SU-DHL-6 (cell line): ENCODE results near the gene CSNK1A1.

Source experiments
- CTCF ChIP-seq: fragments of 200-600 bp; sonication (generic); IDR thresholded peaks from one replicate; pipeline ENCODE4 v1.5.1; 2017; ENCODE audit warnings: antibody characterized with exemption, mild to moderate bottlenecking, low read length, moderate library complexity; ENCODE audit not compliant: insufficient read depth, poor library complexity, severe bottlenecking
- EZH2phosphoT487 ChIP-seq: fragments of 200-600 bp; sonication (generic), shearing (Covaris generic); conservative IDR thresholded peaks from 2 replicates; pipeline ENCODE4 v1.6.1; 2018; ENCODE audit warnings: mild to moderate bottlenecking, antibody characterized with exemption, low read length, moderate library complexity, mixed read lengths

GRCh38 chr5:149518620-149519019 lies 32.6 kb downstream of the CSNK1A1 start:
- TF ChIP-seq CTCF (no peak), EZH2phosphoT487 (no peak)
